ENCODE measurements around the gene AKAP13. TPM values are rescaled to one million over a fixed set of nuclear protein-coding genes. Genes with fewer than 3 reads are reported as not detected.
A peak's percentile ranks its signal among the peaks of the same experiment; 100 is the strongest.

The AKAP13 gene
- total RNA-seq, 4 donors from 2014 or later = 57.3 to 178 (median 81.5) TPM

DNA sequence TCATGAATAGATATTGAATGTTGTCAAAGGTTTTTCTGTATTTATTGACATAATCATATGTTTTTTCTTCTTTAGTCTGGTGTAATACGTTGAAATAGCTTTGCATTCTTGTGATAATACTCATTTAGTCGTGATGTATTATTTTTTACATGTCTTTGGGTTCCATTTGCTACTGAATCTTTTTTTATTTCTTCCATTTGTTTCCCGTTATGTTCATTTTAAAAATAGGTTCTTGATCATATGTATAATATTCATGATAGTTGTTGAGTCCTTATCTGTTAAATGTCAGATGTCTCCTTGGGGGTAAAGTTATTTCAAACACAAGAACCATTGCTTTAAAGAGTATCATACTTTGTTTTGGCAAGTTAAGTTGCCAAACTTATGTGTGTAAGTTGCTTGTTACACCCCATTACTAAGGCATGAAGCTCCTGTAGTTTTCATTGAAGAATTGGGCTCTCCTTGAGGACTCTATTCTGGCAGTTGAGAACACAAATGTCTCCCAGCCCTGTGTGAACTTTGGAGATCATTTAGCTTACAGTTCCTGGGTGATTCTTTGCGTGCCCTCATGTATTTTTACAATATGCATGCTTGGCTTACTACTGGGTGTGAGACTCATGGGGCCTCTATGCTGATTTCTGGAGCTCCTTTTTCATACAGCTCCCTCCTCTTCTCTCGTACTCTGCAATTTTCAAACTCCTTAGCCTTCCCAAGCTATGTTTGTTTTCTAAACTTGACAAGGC, 8.3 kb downstream of the AKAP13 start:
- peaks cover 0 to 15% (median 0%) of the 10 kb centered on the region in 3 donors for H3K36me3 ChIP-seq
- no peak for TF ChIP-seq CTCF (IDR thresholded peaks at IDR 0.05)
- TF ChIP-seq POLR2A (IDR thresholded peaks at IDR 0.05) = no peak
- 83 to 86% methylated on average over 5 of the region's 5 CpGs for WGBS, 2 donors
- no peak overlapping the region for H3K4me3 ChIP-seq
- H3K27ac ChIP-seq = no peak overlapping the region
- peaks cover 0 to 47% (median 10%) of the 10 kb centered on the region in 3 donors for H3K4me1 ChIP-seq
- H3K27me3 ChIP-seq = no peaks in the 10 kb centered on the region
- intact Hi-C loops (cut with DNase I) = no loop called here
- no peaks in the 10 kb centered on the region for H3K9me3 ChIP-seq
- no peak for DNase-seq

DNA sequence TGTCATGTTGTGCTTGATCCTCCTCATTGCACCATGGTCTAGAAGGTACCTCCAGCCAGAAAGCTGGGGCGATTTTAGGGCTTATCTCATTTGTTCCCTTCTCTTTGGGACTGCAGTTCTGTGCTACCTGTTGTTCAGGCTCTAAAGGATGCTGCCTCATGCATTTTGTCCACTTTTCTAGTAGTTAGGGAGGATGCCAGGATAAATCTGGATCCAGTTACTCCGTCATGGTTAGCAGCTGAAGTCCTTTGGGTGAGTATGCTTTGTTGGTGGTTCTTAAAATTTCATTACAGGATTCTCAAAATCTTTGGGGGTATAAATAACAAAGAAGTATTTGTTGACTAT, 8.9 kb downstream of the AKAP13 start:
- Histone ChIP-seq H3K4me3 (no peak overlapping the region), H3K4me1 (peaks cover 2 to 47% (median 13%) of the 10 kb centered on the region in 3 donors), H3K27me3 (no peaks in the 10 kb centered on the region), H3K36me3 (peaks cover 0 to 15% (median 0%) of the 10 kb centered on the region in 3 donors), H3K27ac (no peak overlapping the region), H3K9me3 (no peaks in the 10 kb centered on the region)
- intact Hi-C loops (cut with DNase I) = no loop called here
- DNase-seq = no peak
- 95 to 100% methylated on average over 2 of the region's 2 CpGs for WGBS, 2 donors
- TF ChIP-seq POLR2A (IDR thresholded peaks at IDR 0.05) (no peak), CTCF (IDR thresholded peaks at IDR 0.05) (no peak)

- intact Hi-C loops (cut with DNase I) = no loop called here
- no peak for TF ChIP-seq CTCF (IDR thresholded peaks at IDR 0.05)
- no peak overlapping the region for H3K4me3 ChIP-seq
- no peaks in the 10 kb centered on the region for H3K27me3 ChIP-seq
- no peak overlapping the region for H3K27ac ChIP-seq
- no peaks in the 10 kb centered on the region for H3K9me3 ChIP-seq
- DNase-seq = no peak
- WGBS, 2 donors = 78 to 86% methylated on average over 4 of the region's 4 CpGs
- H3K4me1 ChIP-seq = peaks cover 5 to 47% (median 17%) of the 10 kb centered on the region in 3 donors
- H3K36me3 ChIP-seq = peaks cover 0 to 15% (median 0%) of the 10 kb centered on the region in 3 donors
Measured at GRCh38 chr15:85389772-85390171, 9.4 kb downstream of the AKAP13 start.

DNA sequence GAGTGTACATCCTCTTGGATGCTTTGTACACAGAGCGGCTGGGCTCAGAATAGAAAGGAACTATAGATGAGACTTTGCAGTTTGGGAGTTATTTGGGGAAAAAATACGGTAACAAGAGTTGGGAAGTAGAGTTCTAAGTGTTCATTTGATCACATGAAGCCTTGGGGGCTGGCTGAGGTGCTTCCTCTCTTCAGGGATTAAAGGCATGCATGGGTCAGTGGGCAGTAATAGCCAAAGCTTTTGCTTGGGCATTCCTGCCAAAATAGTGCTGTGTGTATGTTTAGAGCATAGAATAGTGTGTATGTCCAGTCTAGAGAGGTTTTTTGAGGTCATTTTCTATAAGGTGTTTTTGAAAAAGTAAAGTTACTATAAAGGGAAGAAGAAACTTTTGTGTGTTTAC, 12.8 kb downstream of the AKAP13 start:
- no peaks in the 10 kb centered on the region for H3K27me3 ChIP-seq
- 92 to 95% methylated on average over 2 of the region's 2 CpGs for WGBS, 2 donors
- H3K27ac ChIP-seq = no peak overlapping the region
- no peak for DNase-seq
- no peak overlapping the region for H3K4me3 ChIP-seq
- H3K4me1 ChIP-seq = peaks cover 5 to 73% (median 22%) of the 10 kb centered on the region in 3 donors
- intact Hi-C loops (cut with DNase I) = no loop called here
- H3K36me3 ChIP-seq = no peaks in the 10 kb centered on the region
- TF ChIP-seq POLR2A (IDR thresholded peaks at IDR 0.05) (no peak), CTCF (IDR thresholded peaks at IDR 0.05) (no peak)
- no peaks in the 10 kb centered on the region for H3K9me3 ChIP-seq

DNA sequence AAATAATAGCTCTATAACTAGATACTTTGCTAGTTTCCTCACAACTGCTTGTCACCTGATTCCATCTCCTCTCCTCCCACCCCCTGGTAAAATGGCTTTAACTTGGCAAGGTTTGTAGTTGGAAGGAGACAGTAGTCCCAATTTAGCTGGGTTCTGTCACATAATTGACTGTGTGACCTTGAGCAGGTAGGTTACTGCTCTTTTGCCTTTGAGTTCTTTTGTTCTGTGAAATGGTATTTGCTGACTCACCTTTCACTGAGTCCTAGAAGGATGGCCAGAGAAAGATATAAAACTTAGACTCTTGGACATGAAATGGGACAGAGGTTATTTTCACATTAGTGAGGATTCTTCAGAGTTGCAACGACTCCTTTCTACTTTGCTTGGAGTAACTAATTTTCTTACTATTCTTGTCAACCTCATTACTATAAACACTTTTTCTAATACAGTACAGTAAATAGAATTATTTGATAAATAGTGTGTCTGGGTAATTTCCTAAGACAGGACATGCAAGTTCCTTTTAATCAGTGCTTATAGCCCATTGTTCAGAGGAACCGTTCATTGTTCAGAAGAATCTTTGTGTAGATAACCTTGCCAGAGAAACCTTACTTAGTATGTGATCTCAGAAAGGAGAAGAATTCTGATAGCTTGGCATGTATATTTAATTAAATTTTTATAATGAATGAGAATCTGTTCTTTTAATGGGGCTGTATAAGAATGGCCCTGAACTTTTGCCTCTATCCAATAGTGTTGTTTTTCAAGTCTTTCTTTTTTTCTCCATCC, 14.3 kb downstream of the AKAP13 start:
- peaks cover 5 to 65% (median 17%) of the 10 kb centered on the region in 3 donors for H3K4me1 ChIP-seq
- no peaks in the 10 kb centered on the region for H3K36me3 ChIP-seq
- TF ChIP-seq CTCF (IDR thresholded peaks at IDR 0.05) (no peak), POLR2A (IDR thresholded peaks at IDR 0.05) (no peak)
- H3K9me3 ChIP-seq = no peaks in the 10 kb centered on the region
- peak overlapping the region in 2 of 4 donors; percentile 30 to 44 for H3K27ac ChIP-seq
- H3K27me3 ChIP-seq = no peaks in the 10 kb centered on the region
- DNase-seq = no peak
- 32 to 50% methylated on average over 2 of the region's 2 CpGs for WGBS, 2 donors
- intact Hi-C loops (cut with DNase I) = no loop called here
- H3K4me3 ChIP-seq = no peak overlapping the region

All from esophagus squamous epithelium (tissue), 5 donors.